Measurements from ENCODE around the gene WWOX.

WWOX gene

DNA sequence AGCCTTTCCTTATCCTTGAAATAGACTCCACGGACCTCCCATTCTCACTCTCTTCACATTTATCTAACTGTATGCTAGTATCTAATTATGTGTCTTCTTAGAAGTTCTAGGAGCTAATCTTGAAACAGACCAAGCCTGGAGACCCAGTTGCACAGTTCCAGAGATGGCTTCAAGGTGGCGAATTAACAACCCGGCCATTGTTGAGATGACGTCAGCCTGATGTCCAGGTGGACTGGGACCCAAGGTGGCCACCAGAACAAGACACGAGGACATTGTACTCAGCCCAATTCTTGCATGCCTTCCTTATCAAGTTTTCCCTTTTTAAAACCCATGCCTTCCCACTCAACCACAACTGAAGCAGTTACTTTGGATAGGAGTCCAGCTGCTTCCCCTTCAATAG is 29.5 kb upstream of the WWOX start:
- no peak for DNase-seq (ENCODE audit: low read depth)
- H3K4me3 ChIP-seq (ENCODE audit: low read depth, low read length): no peak overlapping the region
- TF ChIP-seq, protein P1, sequence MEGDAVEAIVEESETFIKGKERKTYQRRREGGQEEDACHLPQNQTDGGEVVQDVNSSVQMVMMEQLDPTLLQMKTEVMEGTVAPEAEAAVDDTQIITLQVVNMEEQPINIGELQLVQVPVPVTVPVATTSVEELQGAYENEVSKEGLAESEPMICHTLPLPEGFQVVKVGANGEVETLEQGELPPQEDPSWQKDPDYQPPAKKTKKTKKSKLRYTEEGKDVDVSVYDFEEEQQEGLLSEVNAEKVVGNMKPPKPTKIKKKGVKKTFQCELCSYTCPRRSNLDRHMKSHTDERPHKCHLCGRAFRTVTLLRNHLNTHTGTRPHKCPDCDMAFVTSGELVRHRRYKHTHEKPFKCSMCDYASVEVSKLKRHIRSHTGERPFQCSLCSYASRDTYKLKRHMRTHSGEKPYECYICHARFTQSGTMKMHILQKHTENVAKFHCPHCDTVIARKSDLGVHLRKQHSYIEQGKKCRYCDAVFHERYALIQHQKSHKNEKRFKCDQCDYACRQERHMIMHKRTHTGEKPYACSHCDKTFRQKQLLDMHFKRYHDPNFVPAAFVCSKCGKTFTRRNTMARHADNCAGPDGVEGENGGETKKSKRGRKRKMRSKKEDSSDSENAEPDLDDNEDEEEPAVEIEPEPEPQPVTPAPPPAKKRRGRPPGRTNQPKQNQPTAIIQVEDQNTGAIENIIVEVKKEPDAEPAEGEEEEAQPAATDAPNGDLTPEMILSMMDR (IDR thresholded peaks at IDR 0.05; ENCODE audit: insufficient read depth, low read depth, low read length, missing control alignments): no peak

DNA sequence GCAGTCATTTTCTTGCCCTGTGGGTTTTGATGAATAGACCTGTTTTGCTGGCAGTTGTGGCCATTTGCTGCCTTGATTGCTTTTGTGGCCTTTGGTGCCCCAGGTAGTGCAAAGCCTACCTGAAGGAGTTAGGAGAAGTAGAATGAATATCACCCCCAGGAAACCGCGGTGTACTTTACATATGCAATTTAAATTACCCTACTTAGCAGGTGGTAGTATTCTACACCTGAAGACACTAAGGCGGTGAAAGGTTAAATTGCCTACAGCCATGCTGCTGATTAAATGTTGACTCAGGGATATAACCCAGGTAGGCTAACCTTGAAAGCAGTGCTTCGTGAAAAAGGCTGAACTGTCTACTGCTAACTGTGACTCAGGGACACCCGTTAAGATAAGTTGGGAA is 27.2 kb upstream of the WWOX start:
- no peak overlapping the region for H3K4me3 ChIP-seq (ENCODE audit: low read depth, low read length)
- DNase-seq (ENCODE audit: low read depth): no peak
- TF ChIP-seq, protein P1 (IDR thresholded peaks at IDR 0.05; ENCODE audit: insufficient read depth, low read depth, low read length, missing control alignments): no peak

DNA sequence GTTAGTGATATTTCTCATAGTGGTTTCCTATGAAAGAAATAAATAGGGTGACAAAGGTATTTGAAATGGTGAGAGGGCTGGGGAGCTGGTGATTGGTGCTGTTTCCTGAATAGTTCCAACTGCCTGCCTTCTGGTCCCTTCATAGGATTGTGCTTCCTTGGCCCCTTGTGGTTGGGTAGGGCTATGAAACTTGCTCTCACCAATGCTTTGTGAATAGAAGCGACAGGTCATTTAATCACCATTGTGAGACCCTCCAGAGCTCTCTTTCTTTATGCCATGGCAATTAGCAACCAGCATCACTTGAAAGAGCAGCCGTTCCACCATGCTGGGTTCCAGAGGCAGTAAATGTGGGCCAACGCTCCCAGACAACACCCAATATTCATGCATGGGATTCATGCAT is 23.7 kb upstream of the WWOX start:
- TF ChIP-seq, protein P1 (IDR thresholded peaks at IDR 0.05; ENCODE audit: insufficient read depth, low read depth, low read length, missing control alignments): no peak
- no peak overlapping the region for H3K4me3 ChIP-seq (ENCODE audit: low read depth, low read length)
- no peak for DNase-seq (ENCODE audit: low read depth)

DNA sequence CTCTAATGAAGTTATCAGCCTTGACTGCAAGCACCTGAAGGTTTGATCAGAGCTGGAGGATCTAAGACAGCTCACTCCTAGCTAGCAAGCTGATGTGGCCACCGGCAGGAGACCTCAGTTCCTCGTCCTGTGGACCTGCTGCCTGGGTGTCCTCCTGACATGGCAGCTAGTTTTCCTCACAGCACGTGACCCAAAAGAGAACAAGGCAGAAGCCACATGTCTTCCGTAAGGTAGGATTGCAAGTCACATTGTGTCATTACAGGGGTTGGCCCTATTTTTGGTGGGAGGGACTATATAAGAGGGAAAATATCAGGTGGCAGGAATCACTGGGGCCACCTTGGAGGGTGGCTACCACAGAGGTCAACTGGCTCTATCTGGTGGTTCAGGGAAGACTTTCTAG is 18.1 kb upstream of the WWOX start:
- H3K4me3 ChIP-seq (ENCODE audit: low read depth, low read length): no peak overlapping the region
- no peak for DNase-seq (ENCODE audit: low read depth)
- TF ChIP-seq, protein P1 (IDR thresholded peaks at IDR 0.05; ENCODE audit: insufficient read depth, low read depth, low read length, missing control alignments): no peak

DNA sequence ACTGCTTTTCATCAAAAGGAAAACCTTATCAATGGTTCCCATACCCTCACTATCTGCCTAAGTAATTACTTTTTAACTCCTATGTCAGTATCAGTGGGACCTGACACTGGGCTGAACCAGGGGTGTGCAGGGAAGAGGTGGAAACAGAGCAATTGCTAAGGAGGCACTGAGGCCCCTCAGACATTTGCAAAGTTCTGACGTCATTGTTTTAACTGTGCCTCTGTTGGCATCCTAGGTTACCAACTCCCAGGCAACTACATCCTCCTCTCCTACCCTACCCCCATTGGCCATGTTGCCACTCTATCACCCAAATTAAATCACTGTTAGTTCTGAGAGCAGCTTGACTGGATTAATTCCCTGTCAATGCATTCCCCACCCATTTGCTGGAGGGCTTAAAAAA is 8.0 kb upstream of the WWOX start:
- DNase-seq (ENCODE audit: low read depth): no peak
- TF ChIP-seq, protein P1 (IDR thresholded peaks at IDR 0.05; ENCODE audit: insufficient read depth, low read depth, low read length, missing control alignments): no peak
- no peak overlapping the region for H3K4me3 ChIP-seq (ENCODE audit: low read depth, low read length)

DNA sequence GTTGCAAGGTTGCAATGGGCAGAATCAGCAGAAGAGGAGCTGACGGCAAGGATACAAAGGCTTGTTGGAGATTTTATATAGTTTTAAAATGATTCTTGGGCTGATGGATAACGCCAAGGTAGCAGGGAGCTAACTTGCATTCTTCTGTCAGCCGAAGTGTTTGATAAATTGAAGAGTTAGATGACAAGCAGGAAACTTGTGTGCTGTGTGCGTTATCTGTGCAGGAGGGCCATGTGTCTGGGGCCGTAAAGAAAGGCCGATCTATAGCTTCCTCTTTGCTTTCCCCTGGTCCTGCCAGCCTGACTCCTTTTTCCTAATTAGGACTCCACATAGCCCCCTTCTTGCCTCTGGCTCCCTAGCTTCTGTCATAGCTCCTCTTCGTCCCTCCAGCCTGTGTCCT is 6.7 kb upstream of the WWOX start:
- H3K4me3 ChIP-seq (ENCODE audit: low read depth, low read length): no peak overlapping the region
- DNase-seq (ENCODE audit: low read depth): no peak
- TF ChIP-seq, protein P1 (IDR thresholded peaks at IDR 0.05; ENCODE audit: insufficient read depth, low read depth, low read length, missing control alignments): no peak

DNA sequence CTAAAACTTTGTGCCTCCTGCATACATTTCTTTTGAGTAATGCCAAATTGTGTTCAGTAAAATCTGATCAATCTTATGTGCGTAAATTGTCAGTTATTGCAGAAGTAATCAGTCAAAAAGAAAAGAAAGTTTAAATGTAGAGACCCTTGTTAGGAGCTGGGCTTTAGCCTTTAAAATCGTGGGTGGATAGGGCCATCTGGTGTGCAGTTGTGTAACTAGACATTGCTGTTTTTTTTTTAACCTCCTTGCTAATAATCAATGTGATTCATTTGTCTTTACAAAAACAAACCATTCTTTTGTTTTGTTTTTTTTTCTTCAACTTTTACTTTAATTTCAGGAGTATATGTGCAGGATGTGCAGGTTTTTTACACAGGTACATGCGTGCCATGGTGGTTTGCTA is 5.3 kb upstream of the WWOX start:
- TF ChIP-seq, protein P1 (IDR thresholded peaks at IDR 0.05; ENCODE audit: insufficient read depth, low read depth, low read length, missing control alignments): no peak
- H3K4me3 ChIP-seq (ENCODE audit: low read depth, low read length): no peak overlapping the region
- DNase-seq (ENCODE audit: low read depth): no peak
